ENCODE measurements around the gene HDAC4. TPM values are rescaled to one million over a fixed set of nuclear protein-coding genes. Genes with fewer than 3 reads are reported as not detected.
A peak's percentile ranks its signal among the peaks of the same experiment; 100 is the strongest.

HDAC4 gene
- total RNA-seq, 1 experiment from 2014 or later: 21.8 TPM

- ChIA-PET CTCF (no interaction called here), POLR2A (interaction anchor here (0.6 kb wide), 1 partner anchor 328 kb away, joined by 6 read pairs; no protein-coding TSS in a partner anchor)
- no peaks in the 10 kb centered on the region for H3K36me3 Mint-ChIP-seq (ENCODE audit: insufficient read depth, unreplicated experiment)
- TF ChIP-seq CTCF (IDR thresholded peaks at IDR 0.05; ENCODE audit: unreplicated experiment): no peak
- peaks cover 22% of the 10 kb centered on the region for H3K27me3 Mint-ChIP-seq (ENCODE audit: insufficient read depth, unreplicated experiment)
- DNase-seq (ENCODE audit: unreplicated experiment): no peak
- no TSS peak for BruUV-seq (replicated peaks)
- no peaks in the 10 kb centered on the region for H3K9me3 Mint-ChIP-seq (ENCODE audit: unreplicated experiment)
- no peak overlapping the region for H3K27ac Mint-ChIP-seq (ENCODE audit: low read depth, unreplicated experiment)
- intact Hi-C loops (cut with micrococcal nuclease): no loop called here
- H3K4me3 Mint-ChIP-seq (ENCODE audit: unreplicated experiment): no peak overlapping the region
- peaks cover 6% of the 10 kb centered on the region for H3K4me1 Mint-ChIP-seq (ENCODE audit: insufficient read depth, unreplicated experiment)
Measured at GRCh38 chr2:239026711-239027361, 374.0 kb downstream of the HDAC4 start.

- peaks cover 6% of the 10 kb centered on the region for H3K4me1 Mint-ChIP-seq (ENCODE audit: insufficient read depth, unreplicated experiment)
- no TSS peak for BruUV-seq (replicated peaks)
- intact Hi-C loops (cut with micrococcal nuclease): no loop called here
- peaks cover 13% of the 10 kb centered on the region for H3K27me3 Mint-ChIP-seq (ENCODE audit: insufficient read depth, unreplicated experiment)
- TF ChIP-seq CTCF (IDR thresholded peaks at IDR 0.05; ENCODE audit: unreplicated experiment): no peak
- no peak overlapping the region for H3K27ac Mint-ChIP-seq (ENCODE audit: low read depth, unreplicated experiment)
- H3K36me3 Mint-ChIP-seq (ENCODE audit: insufficient read depth, unreplicated experiment): no peaks in the 10 kb centered on the region
- no peak overlapping the region for H3K4me3 Mint-ChIP-seq (ENCODE audit: unreplicated experiment)
- no peaks in the 10 kb centered on the region for H3K9me3 Mint-ChIP-seq (ENCODE audit: unreplicated experiment)
- ChIA-PET CTCF (no interaction called here), POLR2A (interaction anchor here (0.6 kb wide), 1 partner anchor 329 kb away, joined by 6 read pairs; no protein-coding TSS in a partner anchor)
- no peak for DNase-seq (ENCODE audit: unreplicated experiment)
Measured at GRCh38 chr2:239025951-239026461, 374.8 kb downstream of the HDAC4 start.

GRCh38 chr2:239025096-239025801 lies 375.6 kb downstream of the HDAC4 start:
- H3K9me3 Mint-ChIP-seq (ENCODE audit: unreplicated experiment): no peaks in the 10 kb centered on the region
- H3K4me1 Mint-ChIP-seq (ENCODE audit: insufficient read depth, unreplicated experiment): peaks cover 6% of the 10 kb centered on the region
- peak; percentile 54 for DNase-seq (ENCODE audit: unreplicated experiment)
- intact Hi-C loops (cut with micrococcal nuclease): no loop called here
- no peak for TF ChIP-seq CTCF (IDR thresholded peaks at IDR 0.05; ENCODE audit: unreplicated experiment)
- no peaks in the 10 kb centered on the region for H3K36me3 Mint-ChIP-seq (ENCODE audit: insufficient read depth, unreplicated experiment)
- POLR2A ChIA-PET: interaction anchor here (1.0 kb wide), 1 partner anchor 17 kb away, joined by 4 read pairs; no protein-coding TSS in a partner anchor
- CTCF ChIA-PET: no interaction called here
- peaks cover 9% of the 10 kb centered on the region for H3K27me3 Mint-ChIP-seq (ENCODE audit: insufficient read depth, unreplicated experiment)
- H3K4me3 Mint-ChIP-seq (ENCODE audit: unreplicated experiment): peak overlapping the region; percentile 16
- no TSS peak for BruUV-seq (replicated peaks)
- H3K27ac Mint-ChIP-seq (ENCODE audit: low read depth, unreplicated experiment): no peak overlapping the region

- CTCF ChIA-PET: interaction anchor here (0.6 kb wide), 1 partner anchor 21 kb away, joined by 3 read pairs; no protein-coding TSS in a partner anchor
- intact Hi-C loops (cut with micrococcal nuclease): no loop called here
- no peaks in the 10 kb centered on the region for H3K9me3 Mint-ChIP-seq (ENCODE audit: unreplicated experiment)
Measured at GRCh38 chr2:239024226-239024625, 376.6 kb downstream of the HDAC4 start.

More at GRCh38 chr2:239024226-239024625, 376.6 kb downstream of the HDAC4 start:
- Mint-ChIP-seq H3K4me3 (ENCODE audit: unreplicated experiment) (no peak overlapping the region), H3K4me1 (ENCODE audit: insufficient read depth, unreplicated experiment) (peaks cover 6% of the 10 kb centered on the region), H3K27me3 (ENCODE audit: insufficient read depth, unreplicated experiment) (peaks cover 10% of the 10 kb centered on the region), H3K27ac (ENCODE audit: low read depth, unreplicated experiment) (no peak overlapping the region), H3K36me3 (ENCODE audit: insufficient read depth, unreplicated experiment) (no peaks in the 10 kb centered on the region)
- DNase-seq (ENCODE audit: unreplicated experiment): no peak
- BruUV-seq (replicated peaks): no TSS peak
- POLR2A ChIA-PET: no interaction called here
- TF ChIP-seq CTCF (IDR thresholded peaks at IDR 0.05; ENCODE audit: unreplicated experiment): no peak
